ENCODE data around the gene ATP9B. TPM values are rescaled to one million over a fixed set of nuclear protein-coding genes. Genes with fewer than 3 reads are reported as not detected.

The ATP9B gene
- total RNA-seq, 1 experiment from 2014 or later: 15.6 TPM

- Histone ChIP-seq H3F3A (ENCODE audit: low read length, unreplicated experiment) (no peaks in the 10 kb centered on the region), H3K4me2 (ENCODE audit: low read length) (no peak overlapping the region), H3K4me3 (ENCODE audit: low read length) (no peak overlapping the region), H3K79me2 (ENCODE audit: low read length) (no peaks in the 10 kb centered on the region), H3K4me1 (ENCODE audit: insufficient read depth, low read length) (no peaks in the 10 kb centered on the region), H3K9ac (ENCODE audit: low read length) (no peak overlapping the region), H4K20me1 (ENCODE audit: low read length) (no peaks in the 10 kb centered on the region), H3K27ac (ENCODE audit: low read length) (no peak overlapping the region), H3K36me3 (ENCODE audit: low read depth, low read length) (no peaks in the 10 kb centered on the region), H3K27me3 (ENCODE audit: low read length) (no peaks in the 10 kb centered on the region), H3K9me3 (ENCODE audit: low read length) (no peaks in the 10 kb centered on the region), H3K9me2 (replicated peaks; ENCODE audit: low read length) (no peaks in the 10 kb centered on the region), H2AFZ (ENCODE audit: low read length) (no peak overlapping the region)
- DNase-seq (no peak), ATAC-seq (no peak)
- ChIA-PET POLR2A (ENCODE audit: unreplicated experiment) (no interaction called here), CTCF (no interaction called here)
- BruUV-seq (replicated peaks): no TSS peak
- TF ChIP-seq CTCF (conservative IDR thresholded peaks at IDR 0.05; ENCODE audit: low read depth, low read length) (no peak), EZH2phosphoT487 (IDR thresholded peaks at IDR 0.05; ENCODE audit: borderline replicate concordance, low read length) (no peak), EZH2 (IDR thresholded peaks at IDR 0.05; ENCODE audit: low read length, unreplicated experiment) (no peak)
- intact Hi-C loops (cut with micrococcal nuclease): no loop called here
Observed at GRCh38 chr18:79355433-79356335, 286.5 kb downstream of the ATP9B start.

GRCh38 chr18:79356435-79356834 lies 287.2 kb downstream of the ATP9B start:
- Histone ChIP-seq H3K9ac (ENCODE audit: low read length) (no peak overlapping the region), H3K27ac (ENCODE audit: low read length) (no peak overlapping the region), H3K4me1 (ENCODE audit: insufficient read depth, low read length) (peaks cover 5% of the 10 kb centered on the region), H3K79me2 (ENCODE audit: low read length) (no peaks in the 10 kb centered on the region), H3K27me3 (ENCODE audit: low read length) (no peaks in the 10 kb centered on the region), H3K4me3 (ENCODE audit: low read length) (no peak overlapping the region), H3K36me3 (ENCODE audit: low read depth, low read length) (no peaks in the 10 kb centered on the region), H3F3A (ENCODE audit: low read length, unreplicated experiment) (no peaks in the 10 kb centered on the region), H4K20me1 (ENCODE audit: low read length) (no peaks in the 10 kb centered on the region), H3K9me3 (ENCODE audit: low read length) (no peaks in the 10 kb centered on the region), H2AFZ (ENCODE audit: low read length) (no peak overlapping the region), H3K9me2 (replicated peaks; ENCODE audit: low read length) (no peaks in the 10 kb centered on the region), H3K4me2 (ENCODE audit: low read length) (no peak overlapping the region)
- no TSS peak for BruUV-seq (replicated peaks)
- DNase-seq (no peak), ATAC-seq (no peak)
- ChIA-PET CTCF (no interaction called here), POLR2A (ENCODE audit: unreplicated experiment) (no interaction called here)
- intact Hi-C loops (cut with micrococcal nuclease): no loop called here
- TF ChIP-seq EZH2phosphoT487 (IDR thresholded peaks at IDR 0.05; ENCODE audit: borderline replicate concordance, low read length): no peak
- TF ChIP-seq EZH2 (IDR thresholded peaks at IDR 0.05; ENCODE audit: low read length, unreplicated experiment): no peak
- TF ChIP-seq CTCF (conservative IDR thresholded peaks at IDR 0.05; ENCODE audit: low read depth, low read length): no peak

GRCh38 chr18:79360933-79361332 lies 291.7 kb downstream of the ATP9B start:
- Histone ChIP-seq H4K20me1 (ENCODE audit: low read length) (no peaks in the 10 kb centered on the region), H3K4me2 (ENCODE audit: low read length) (no peak overlapping the region), H3K4me1 (ENCODE audit: insufficient read depth, low read length) (peaks cover 16% of the 10 kb centered on the region), H3F3A (ENCODE audit: low read length, unreplicated experiment) (no peaks in the 10 kb centered on the region), H3K36me3 (ENCODE audit: low read depth, low read length) (no peaks in the 10 kb centered on the region), H3K9ac (ENCODE audit: low read length) (no peak overlapping the region), H3K9me2 (replicated peaks; ENCODE audit: low read length) (no peaks in the 10 kb centered on the region), H3K27ac (ENCODE audit: low read length) (no peak overlapping the region; the same call in 1 of the 2 replicates), H3K27me3 (ENCODE audit: low read length) (no peaks in the 10 kb centered on the region), H3K79me2 (ENCODE audit: low read length) (no peaks in the 10 kb centered on the region), H3K4me3 (ENCODE audit: low read length) (no peak overlapping the region), H2AFZ (ENCODE audit: low read length) (no peak overlapping the region), H3K9me3 (ENCODE audit: low read length) (no peaks in the 10 kb centered on the region)
- TF ChIP-seq EZH2phosphoT487 (IDR thresholded peaks at IDR 0.05; ENCODE audit: borderline replicate concordance, low read length): no peak
- no peak for TF ChIP-seq EZH2 (IDR thresholded peaks at IDR 0.05; ENCODE audit: low read length, unreplicated experiment)
- TF ChIP-seq CTCF (conservative IDR thresholded peaks at IDR 0.05; ENCODE audit: low read depth, low read length): no peak
- intact Hi-C loops (cut with micrococcal nuclease): no loop called here
- no peak for ATAC-seq
- CTCF ChIA-PET: no interaction called here
- no TSS peak for BruUV-seq (replicated peaks)
- POLR2A ChIA-PET (ENCODE audit: unreplicated experiment): no interaction called here
- DNase-seq: no peak

All from PC-3 (cell line).